K562 (cell line): ENCODE results near the gene PEX6. TPM values are rescaled to one million over a fixed set of nuclear protein-coding genes. Genes with fewer than 3 reads are reported as not detected.
A peak's percentile ranks its signal among the peaks of the same experiment; 100 is the strongest.

Experiments used
- BCOR ChIP-seq: fragments of 450-650 bp; IDR thresholded peaks from 2 replicates; pipeline ENCODE4 v1.6.1; 2016
- CAMTA2 ChIP-seq: fragments of 250-450 bp; sonication (Bioruptor Pico); conservative IDR thresholded peaks from 2 replicates; pipeline ENCODE4 v1.5.1; 2022
- CBX8 ChIP-seq: fragments of 200-600 bp; sonication (generic); IDR thresholded peaks from 2 replicates; pipeline ENCODE4 v1.6.1; 2012; ENCODE audit warnings: borderline replicate concordance, mixed run types, low read depth, mild to moderate bottlenecking, moderate library complexity, mixed read lengths, low read length, control low read depth, inconsistent platforms; ENCODE audit not compliant: poor library complexity, severe bottlenecking; ENCODE audit errors: extremely low read depth
- CREM ChIP-seq: IDR thresholded peaks from 2 replicates; pipeline ENCODE4 v1.6.1; 2014; ENCODE audit warnings: antibody characterized with exemption, low read depth
- HDGF ChIP-seq: fragments of 450-650 bp; IDR thresholded peaks from 2 replicates; pipeline ENCODE4 v1.6.1; 2016
- HLTF ChIP-seq: fragments of 450-650 bp; IDR thresholded peaks from 2 replicates; pipeline ENCODE4 v1.6.1; 2016
- JUND ChIP-seq, 2 experiments: IDR thresholded peaks; 2 replicates in 1 of 2; 3 replicates in 1 of 2; pipeline ENCODE4 v1.6.1; 2011; ENCODE audit warnings: borderline replicate concordance in 2 of 2, low read depth in 2 of 2, low read length in 2 of 2, improper control_type of control experiment in 1 of 2, missing biosample characterization in 1 of 2, missing genetic modification characterization in 1 of 2, missing genetic modification reagents in 1 of 2
- KLF1 ChIP-seq: fragments of 450-650 bp; IDR thresholded peaks from 2 replicates; pipeline ENCODE4 v1.6.1; 2016; ENCODE audit warnings: missing genetic modification characterization, missing compliant biosample characterization
- MIER1 ChIP-seq: fragments of 450-650 bp; IDR thresholded peaks from 2 replicates; pipeline ENCODE4 v1.6.1; 2016; ENCODE audit warnings: antibody characterized with exemption, mild to moderate bottlenecking, low read depth
- NRF1 ChIP-seq, 2 experiments: fragments of 450-650 bp; IDR thresholded peaks in 1 of 2; conservative IDR thresholded peaks in 1 of 2; 2 replicates each; pipeline ENCODE4 v1.6.1; 2014; ENCODE audit warnings: mild to moderate bottlenecking in 2 of 2
- SMAD4 ChIP-seq: fragments of 250-450 bp; sonication (Bioruptor Pico); conservative IDR thresholded peaks from 2 replicates; pipeline ENCODE4 v1.8.0; 2021; ENCODE audit warnings: inconsistent platforms, mild to moderate bottlenecking, moderate library complexity
- ZKSCAN8 ChIP-seq: fragments of 200-800 bp; sonication (Bioruptor generic); IDR thresholded peaks from 2 replicates; pipeline ENCODE4 v1.6.1; 2016; ENCODE audit warnings: missing genetic modification characterization, missing compliant biosample characterization
- ZNF197 ChIP-seq: fragments of 200-800 bp; sonication (Bioruptor generic); IDR thresholded peaks from 2 replicates; pipeline ENCODE4 v1.6.1; 2016; ENCODE audit warnings: low read depth, missing genetic modification characterization, missing compliant biosample characterization
- ZNF696 ChIP-seq: fragments of 250-450 bp; sonication (Bioruptor Pico); conservative IDR thresholded peaks from 2 replicates; pipeline ENCODE4 v1.4.0; 2020; ENCODE audit warnings: mild to moderate bottlenecking, moderate library complexity
- ZSCAN32 ChIP-seq: fragments of 450-650 bp; formaldehyde crosslinking; IDR thresholded peaks from 2 replicates; pipeline ENCODE4 v1.4.0; 2020; ENCODE audit warnings: mild to moderate bottlenecking, moderate library complexity
- polyA plus RNA-seq, 8 experiments: library from polyadenylated mRNA; depleted of rRNA in 4 of 8; stranded (reverse) in 5 of 8; unstranded in 3 of 8; fragments of >200 nt; fragmentation: Nextera tagmentation in 2 of 8; fragmentation: Illumina TruSeq in 1 of 8; extraction: Ambion mirVana in 2 of 8; extraction: Trizol in 1 of 8; gene quantifications; 2 replicates each; pipeline versions ENCODE4 v1.2.1 to v1.2.3, GENCODE V29; 2011 to 2014; ENCODE audit warnings: inconsistent platforms in 1 of 8, missing spikeins in 1 of 8
- total RNA-seq, 7 experiments: library from RNA; depleted of rRNA in 6 of 7; stranded (reverse); fragments of >200 nt in 6 of 7; fragmentation: Illumina TruSeq in 2 of 7; extraction: Trizol in 2 of 7; gene quantifications; 2 replicates each; pipeline versions ENCODE4 v1.2.1 to v1.2.3, GENCODE V29; 2011 to 2021; ENCODE audit warnings: low replicate concordance in 1 of 7
- TF ChIP-seq, protein P1 (sequence below): sonication (generic); formaldehyde crosslinking; IDR thresholded peaks from 2 replicates; pipeline ENCODE4 v1.8.0; 2023; ENCODE audit warnings: missing genetic modification reagents, mild to moderate bottlenecking, borderline replicate concordance
- TF ChIP-seq, protein P2 (sequence below): fragments of 450-650 bp; IDR thresholded peaks from 2 replicates; pipeline ENCODE4 v1.6.1; 2016; ENCODE audit warnings: borderline replicate concordance
- TF ChIP-seq, protein P3 (sequence below), 2 experiments: fragments of 450-650 bp; conservative IDR thresholded peaks; 2 replicates each; pipeline ENCODE4 v1.6.1; 2017; ENCODE audit warnings: mild to moderate bottlenecking in 2 of 2, moderate library complexity in 2 of 2

PEX6 gene
- total and polyA plus RNA-seq, 9 of the 15 experiments (the other 6 are each of a cell fraction or from before 2014, with no cell fraction given), result 0.17 to 20.8 (median 6.9) TPM

DNA sequence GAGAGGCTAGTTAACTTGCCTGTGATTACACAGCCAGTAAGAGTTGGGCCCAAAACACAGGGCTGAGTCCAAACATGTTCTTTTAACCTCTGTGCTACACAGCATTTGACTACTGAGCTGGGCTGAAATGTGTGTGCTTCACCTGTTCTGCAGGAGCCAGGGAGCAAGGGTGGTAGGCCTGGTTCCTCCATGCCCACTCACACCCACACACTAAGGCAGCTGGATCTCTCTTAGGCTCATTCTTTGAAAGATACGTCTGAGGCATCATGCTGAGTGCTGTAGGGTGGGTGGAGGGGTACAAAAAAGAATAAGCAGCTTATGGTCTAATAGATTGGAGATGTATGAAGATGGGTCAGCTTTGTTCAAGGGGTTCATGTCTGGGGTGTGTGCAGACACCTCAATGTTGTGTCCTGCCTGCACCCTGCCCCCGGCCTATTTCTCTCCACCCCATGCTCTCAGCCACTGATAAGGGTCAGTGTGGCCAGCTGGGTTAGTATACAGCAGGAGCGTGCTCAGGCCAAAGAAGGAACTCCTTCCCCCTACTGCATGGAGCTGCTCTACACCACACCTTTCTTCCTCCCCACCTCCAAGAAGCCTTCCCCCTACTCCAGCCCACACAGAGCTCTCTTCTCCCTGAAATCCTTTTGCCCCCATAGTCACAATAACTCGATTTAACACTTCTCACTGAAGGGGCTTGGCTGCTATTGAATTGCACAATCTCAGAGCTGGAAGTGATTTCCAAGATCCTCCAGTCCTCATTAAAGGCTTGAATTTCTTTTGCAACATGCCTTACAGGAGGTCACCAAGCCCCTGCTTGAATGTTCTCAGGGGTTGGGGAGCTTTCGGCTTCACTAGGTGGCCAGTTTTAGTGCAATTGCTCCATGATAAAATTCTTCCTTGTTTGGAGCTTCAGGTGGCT is 8.8 kb upstream of the PEX6 start (continued):
- no peak for TF ChIP-seq CBX8
- TF ChIP-seq ZNF696 (CRISPR knock-in tag), result no peak
- TF ChIP-seq ZSCAN32 (CRISPR knock-in tag), result no peak
- TF ChIP-seq HDGF, result peak; percentile 61; the same call in 1 of the 2 replicates
- no peak for TF ChIP-seq MIER1
- TF ChIP-seq, protein P1, sequence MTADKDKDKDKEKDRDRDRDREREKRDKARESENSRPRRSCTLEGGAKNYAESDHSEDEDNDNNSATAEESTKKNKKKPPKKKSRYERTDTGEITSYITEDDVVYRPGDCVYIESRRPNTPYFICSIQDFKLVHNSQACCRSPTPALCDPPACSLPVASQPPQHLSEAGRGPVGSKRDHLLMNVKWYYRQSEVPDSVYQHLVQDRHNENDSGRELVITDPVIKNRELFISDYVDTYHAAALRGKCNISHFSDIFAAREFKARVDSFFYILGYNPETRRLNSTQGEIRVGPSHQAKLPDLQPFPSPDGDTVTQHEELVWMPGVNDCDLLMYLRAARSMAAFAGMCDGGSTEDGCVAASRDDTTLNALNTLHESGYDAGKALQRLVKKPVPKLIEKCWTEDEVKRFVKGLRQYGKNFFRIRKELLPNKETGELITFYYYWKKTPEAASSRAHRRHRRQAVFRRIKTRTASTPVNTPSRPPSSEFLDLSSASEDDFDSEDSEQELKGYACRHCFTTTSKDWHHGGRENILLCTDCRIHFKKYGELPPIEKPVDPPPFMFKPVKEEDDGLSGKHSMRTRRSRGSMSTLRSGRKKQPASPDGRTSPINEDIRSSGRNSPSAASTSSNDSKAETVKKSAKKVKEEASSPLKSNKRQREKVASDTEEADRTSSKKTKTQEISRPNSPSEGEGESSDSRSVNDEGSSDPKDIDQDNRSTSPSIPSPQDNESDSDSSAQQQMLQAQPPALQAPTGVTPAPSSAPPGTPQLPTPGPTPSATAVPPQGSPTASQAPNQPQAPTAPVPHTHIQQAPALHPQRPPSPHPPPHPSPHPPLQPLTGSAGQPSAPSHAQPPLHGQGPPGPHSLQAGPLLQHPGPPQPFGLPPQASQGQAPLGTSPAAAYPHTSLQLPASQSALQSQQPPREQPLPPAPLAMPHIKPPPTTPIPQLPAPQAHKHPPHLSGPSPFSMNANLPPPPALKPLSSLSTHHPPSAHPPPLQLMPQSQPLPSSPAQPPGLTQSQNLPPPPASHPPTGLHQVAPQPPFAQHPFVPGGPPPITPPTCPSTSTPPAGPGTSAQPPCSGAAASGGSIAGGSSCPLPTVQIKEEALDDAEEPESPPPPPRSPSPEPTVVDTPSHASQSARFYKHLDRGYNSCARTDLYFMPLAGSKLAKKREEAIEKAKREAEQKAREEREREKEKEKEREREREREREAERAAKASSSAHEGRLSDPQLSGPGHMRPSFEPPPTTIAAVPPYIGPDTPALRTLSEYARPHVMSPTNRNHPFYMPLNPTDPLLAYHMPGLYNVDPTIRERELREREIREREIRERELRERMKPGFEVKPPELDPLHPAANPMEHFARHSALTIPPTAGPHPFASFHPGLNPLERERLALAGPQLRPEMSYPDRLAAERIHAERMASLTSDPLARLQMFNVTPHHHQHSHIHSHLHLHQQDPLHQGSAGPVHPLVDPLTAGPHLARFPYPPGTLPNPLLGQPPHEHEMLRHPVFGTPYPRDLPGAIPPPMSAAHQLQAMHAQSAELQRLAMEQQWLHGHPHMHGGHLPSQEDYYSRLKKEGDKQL (CRISPR knock-in tag), result no peak
- no peak for TF ChIP-seq CAMTA2 (CRISPR knock-in tag)
- peak; percentile 88 for TF ChIP-seq ZKSCAN8 (CRISPR knock-in tag)
- peak; percentile 64 to 72 for TF ChIP-seq NRF1 (conservative IDR thresholded peaks at IDR 0.05 in 1 of 2, IDR thresholded peaks at IDR 0.05 in 1 of 2)
- TF ChIP-seq HLTF, result no peak
- TF ChIP-seq, protein P2, sequence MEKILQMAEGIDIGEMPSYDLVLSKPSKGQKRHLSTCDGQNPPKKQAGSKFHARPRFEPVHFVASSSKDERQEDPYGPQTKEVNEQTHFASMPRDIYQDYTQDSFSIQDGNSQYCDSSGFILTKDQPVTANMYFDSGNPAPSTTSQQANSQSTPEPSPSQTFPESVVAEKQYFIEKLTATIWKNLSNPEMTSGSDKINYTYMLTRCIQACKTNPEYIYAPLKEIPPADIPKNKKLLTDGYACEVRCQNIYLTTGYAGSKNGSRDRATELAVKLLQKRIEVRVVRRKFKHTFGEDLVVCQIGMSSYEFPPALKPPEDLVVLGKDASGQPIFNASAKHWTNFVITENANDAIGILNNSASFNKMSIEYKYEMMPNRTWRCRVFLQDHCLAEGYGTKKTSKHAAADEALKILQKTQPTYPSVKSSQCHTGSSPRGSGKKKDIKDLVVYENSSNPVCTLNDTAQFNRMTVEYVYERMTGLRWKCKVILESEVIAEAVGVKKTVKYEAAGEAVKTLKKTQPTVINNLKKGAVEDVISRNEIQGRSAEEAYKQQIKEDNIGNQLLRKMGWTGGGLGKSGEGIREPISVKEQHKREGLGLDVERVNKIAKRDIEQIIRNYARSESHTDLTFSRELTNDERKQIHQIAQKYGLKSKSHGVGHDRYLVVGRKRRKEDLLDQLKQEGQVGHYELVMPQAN, result no peak
- TF ChIP-seq CREM, result peak; percentile 37
- TF ChIP-seq BCOR, result peak; percentile 11; the same call in 1 of the 2 replicates
- TF ChIP-seq JUND (IDR thresholded peaks at IDR 0.05; ENCODE audit: borderline replicate concordance, low read depth, low read length), result 0 out of 2 replicates have a peak, but pooled peaks have one; percentile 2
- peak; percentile 35; the same call in 1 of the 3 replicates for TF ChIP-seq JUND (tag; IDR thresholded peaks at IDR 0.05; ENCODE audit: borderline replicate concordance, low read depth, low read length)
- TF ChIP-seq SMAD4 (CRISPR knock-in tag), result peak; percentile 63; the same call in 1 of the 2 replicates
- TF ChIP-seq KLF1, result no peak
- TF ChIP-seq, protein P3, sequence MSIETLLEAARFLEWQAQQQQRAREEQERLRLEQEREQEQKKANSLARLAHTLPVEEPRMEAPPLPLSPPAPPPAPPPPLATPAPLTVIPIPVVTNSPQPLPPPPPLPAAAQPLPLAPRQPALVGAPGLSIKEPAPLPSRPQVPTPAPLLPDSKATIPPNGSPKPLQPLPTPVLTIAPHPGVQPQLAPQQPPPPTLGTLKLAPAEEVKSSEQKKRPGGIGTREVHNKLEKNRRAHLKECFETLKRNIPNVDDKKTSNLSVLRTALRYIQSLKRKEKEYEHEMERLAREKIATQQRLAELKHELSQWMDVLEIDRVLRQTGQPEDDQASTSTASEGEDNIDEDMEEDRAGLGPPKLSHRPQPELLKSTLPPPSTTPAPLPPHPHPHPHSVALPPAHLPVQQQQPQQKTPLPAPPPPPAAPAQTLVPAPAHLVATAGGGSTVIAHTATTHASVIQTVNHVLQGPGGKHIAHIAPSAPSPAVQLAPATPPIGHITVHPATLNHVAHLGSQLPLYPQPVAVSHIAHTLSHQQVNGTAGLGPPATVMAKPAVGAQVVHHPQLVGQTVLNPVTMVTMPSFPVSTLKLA (conservative IDR thresholded peaks at IDR 0.05), result peak; percentile 81 to 94; a peak in 3 of 4 replicates
- no peak for TF ChIP-seq ZNF197 (CRISPR knock-in tag)
